ENCODE measurements around the gene SEC24D. TPM values are rescaled to one million over a fixed set of nuclear protein-coding genes. Genes with fewer than 3 reads are reported as not detected.

The SEC24D gene
- total and polyA plus RNA-seq, 11 donors, result 3.1 to 36.4 (median 14.8) TPM

DNA sequence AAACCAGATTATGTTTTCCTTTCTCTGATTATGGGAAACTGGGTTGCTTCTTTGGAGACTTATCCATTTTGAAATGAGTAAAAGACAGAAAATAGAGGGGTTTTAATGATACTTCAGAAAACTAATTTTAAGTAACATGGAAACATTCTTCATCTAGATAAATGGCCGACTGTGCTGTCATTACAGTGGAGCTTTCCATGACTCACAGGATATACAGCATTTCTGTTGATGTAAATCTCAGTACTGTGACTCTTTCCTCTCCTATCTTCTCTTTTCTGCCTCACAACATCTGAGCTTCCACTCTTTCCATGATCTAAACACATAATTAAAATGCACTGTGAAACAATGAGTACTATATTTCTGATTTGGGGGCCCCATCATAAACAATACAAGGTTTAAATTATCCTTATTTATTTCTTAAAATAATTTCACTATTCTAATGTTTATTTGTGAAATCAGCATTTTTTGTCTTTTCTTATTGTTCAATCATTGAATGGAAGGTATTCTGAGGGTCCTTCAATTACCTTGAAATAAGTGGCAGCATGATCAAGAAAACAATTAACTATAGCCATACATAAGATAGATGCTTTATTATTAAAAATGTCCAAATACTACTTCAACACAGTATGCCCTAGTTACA, 19.3 kb downstream of the SEC24D start:
- intact Hi-C loops (cut with DNase I), result loop anchor here in 1 of 10 donors (1.0 kb wide), 1 partner anchor 10 kb away; no protein-coding TSS in a partner anchor
- H3K27ac ChIP-seq, result no peak overlapping the region
- peaks cover 0 to 78% (median 49%) of the 10 kb centered on the region in 9 donors for H3K36me3 ChIP-seq
- H3K4me3 ChIP-seq, result no peak overlapping the region
- no peak for DNase-seq
- peaks cover 0 to 12% (median 5%) of the 10 kb centered on the region in 12 donors for H3K4me1 ChIP-seq
- TF ChIP-seq POLR2A (IDR thresholded peaks at IDR 0.05), result no peak
- TF ChIP-seq, protein P1, sequence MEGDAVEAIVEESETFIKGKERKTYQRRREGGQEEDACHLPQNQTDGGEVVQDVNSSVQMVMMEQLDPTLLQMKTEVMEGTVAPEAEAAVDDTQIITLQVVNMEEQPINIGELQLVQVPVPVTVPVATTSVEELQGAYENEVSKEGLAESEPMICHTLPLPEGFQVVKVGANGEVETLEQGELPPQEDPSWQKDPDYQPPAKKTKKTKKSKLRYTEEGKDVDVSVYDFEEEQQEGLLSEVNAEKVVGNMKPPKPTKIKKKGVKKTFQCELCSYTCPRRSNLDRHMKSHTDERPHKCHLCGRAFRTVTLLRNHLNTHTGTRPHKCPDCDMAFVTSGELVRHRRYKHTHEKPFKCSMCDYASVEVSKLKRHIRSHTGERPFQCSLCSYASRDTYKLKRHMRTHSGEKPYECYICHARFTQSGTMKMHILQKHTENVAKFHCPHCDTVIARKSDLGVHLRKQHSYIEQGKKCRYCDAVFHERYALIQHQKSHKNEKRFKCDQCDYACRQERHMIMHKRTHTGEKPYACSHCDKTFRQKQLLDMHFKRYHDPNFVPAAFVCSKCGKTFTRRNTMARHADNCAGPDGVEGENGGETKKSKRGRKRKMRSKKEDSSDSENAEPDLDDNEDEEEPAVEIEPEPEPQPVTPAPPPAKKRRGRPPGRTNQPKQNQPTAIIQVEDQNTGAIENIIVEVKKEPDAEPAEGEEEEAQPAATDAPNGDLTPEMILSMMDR (IDR thresholded peaks at IDR 0.05), result no peak
- no peaks in the 10 kb centered on the region for H3K27me3 ChIP-seq
- 0 to 84% (median 38%) methylated on average over 1 of the region's 1 CpG for WGBS, 4 donors
- no peak for ATAC-seq
- H3K9me3 ChIP-seq, result no peaks in the 10 kb centered on the region

DNA sequence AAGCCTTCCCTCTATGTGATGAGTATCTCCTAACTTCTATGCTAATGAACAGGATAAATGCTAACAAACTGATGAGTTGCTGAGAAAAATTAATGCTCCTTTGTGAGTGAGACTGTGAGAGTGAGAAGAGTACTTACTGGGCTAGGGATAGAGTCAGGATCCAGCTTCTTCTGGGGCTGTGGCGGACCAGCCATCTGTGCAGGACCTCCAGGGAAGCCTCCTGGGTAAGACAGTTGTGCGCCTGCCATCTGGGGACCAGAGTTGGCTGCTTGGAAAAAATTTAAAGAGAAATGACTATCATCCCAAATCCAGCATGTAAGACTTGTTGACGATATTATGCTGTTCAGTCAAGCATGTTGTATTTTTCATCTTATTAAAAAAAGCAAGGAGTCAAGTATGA, 21.0 kb downstream of the SEC24D start:
- intact Hi-C loops (cut with DNase I), result no loop called here
- H3K4me3 ChIP-seq, result no peak overlapping the region
- no peak for TF ChIP-seq POLR2A (IDR thresholded peaks at IDR 0.05)
- TF ChIP-seq, protein P1 (IDR thresholded peaks at IDR 0.05), result no peak
- peaks cover 0 to 84% (median 64%) of the 10 kb centered on the region in 9 donors for H3K36me3 ChIP-seq
- 92 to 98% (median 97%) methylated on average over 3 of the region's 3 CpGs for WGBS, 4 donors
- no peaks in the 10 kb centered on the region for H3K9me3 ChIP-seq
- no peaks in the 10 kb centered on the region for H3K27me3 ChIP-seq
- ATAC-seq (no peak), DNase-seq (no peak)
- H3K4me1 ChIP-seq, result peaks cover 0 to 19% (median 6%) of the 10 kb centered on the region in 12 donors
- H3K27ac ChIP-seq, result no peak overlapping the region

DNA sequence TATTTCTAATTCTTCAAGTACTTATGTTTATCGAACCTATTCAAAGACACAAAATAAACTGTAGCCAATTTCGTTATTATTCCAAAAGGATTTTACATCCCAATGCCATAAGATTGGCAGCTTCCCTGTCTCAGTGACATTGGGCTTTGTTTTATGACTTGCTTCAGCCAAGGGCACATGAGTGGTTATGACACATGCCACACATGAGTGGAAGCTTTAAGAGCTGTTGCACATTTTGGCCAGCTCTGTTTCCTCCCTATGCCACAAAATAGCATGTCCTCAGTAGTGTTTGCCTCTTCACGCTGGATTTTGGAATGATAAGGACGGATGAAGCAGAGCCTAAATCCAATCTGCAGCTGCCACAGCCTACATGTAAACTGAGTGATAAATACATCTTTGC, 21.9 kb downstream of the SEC24D start:
- H3K4me1 ChIP-seq, result peaks cover 0 to 19% (median 6%) of the 10 kb centered on the region in 12 donors
- H3K27me3 ChIP-seq, result no peaks in the 10 kb centered on the region
- TF ChIP-seq POLR2A (IDR thresholded peaks at IDR 0.05), result no peak
- TF ChIP-seq, protein P1 (IDR thresholded peaks at IDR 0.05), result no peak
- peak overlapping the region in 2 of 12 donors; percentile 13 to 56 for H3K27ac ChIP-seq
- no peaks in the 10 kb centered on the region for H3K9me3 ChIP-seq
- 62 to 70% (median 64%) methylated on average over 4 of the region's 4 CpGs for WGBS, 4 donors
- intact Hi-C loops (cut with DNase I), result no loop called here
- no peak overlapping the region for H3K4me3 ChIP-seq
- peak; percentile 50 to 82 (median 73) for ATAC-seq
- DNase-seq, result peak in 1 of 5 donors; percentile 17
- H3K36me3 ChIP-seq, result peaks cover 0 to 89% (median 71%) of the 10 kb centered on the region in 9 donors

DNA sequence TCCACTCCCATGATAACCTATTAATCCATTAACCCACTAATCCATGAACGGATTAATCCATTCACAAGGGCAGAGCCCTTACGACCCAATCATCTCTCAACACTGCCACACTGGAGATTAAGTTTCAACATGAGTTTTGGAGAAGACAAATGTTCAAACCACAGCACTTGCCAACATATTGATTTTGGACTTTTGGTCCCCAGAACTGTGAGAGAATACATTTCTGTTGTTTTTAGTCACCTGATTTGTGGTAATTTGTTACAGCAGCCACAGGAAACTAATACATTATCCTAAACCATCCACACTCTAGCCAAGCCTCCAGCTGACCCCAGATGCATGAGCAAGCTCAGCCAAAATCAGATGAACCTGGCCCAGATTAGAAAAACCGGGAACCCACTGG, 22.4 kb downstream of the SEC24D start:
- DNase-seq (no peak), ATAC-seq (no peak)
- peaks cover 0 to 91% (median 76%) of the 10 kb centered on the region in 9 donors for H3K36me3 ChIP-seq
- WGBS, 4 donors, result 78 to 87% (median 83%) methylated on average over 3 of the region's 3 CpGs
- TF ChIP-seq POLR2A (IDR thresholded peaks at IDR 0.05), result no peak
- TF ChIP-seq, protein P1 (IDR thresholded peaks at IDR 0.05), result no peak
- H3K4me1 ChIP-seq, result peaks cover 0 to 19% (median 6%) of the 10 kb centered on the region in 12 donors
- H3K27ac ChIP-seq, result peak overlapping the region in 1 of 12 donors; percentile 56
- no peaks in the 10 kb centered on the region for H3K9me3 ChIP-seq
- no peak overlapping the region for H3K4me3 ChIP-seq
- H3K27me3 ChIP-seq, result no peaks in the 10 kb centered on the region
- intact Hi-C loops (cut with DNase I), result no loop called here

Measured in heart left ventricle (tissue), 16 donors.